Measurements from ENCODE around the gene ZBED1.

- TF ChIP-seq ZNF274 (IDR thresholded peaks at IDR 0.05; ENCODE audit: low read depth, low read length) (no peak), YY1 (IDR thresholded peaks at IDR 0.05; ENCODE audit: insufficient read depth, insufficient read length) (no peak)
Measured at GRCh38 chrX:2442694-2443093, 58.1 kb downstream of the ZBED1 start.
